Stimulated activated CD4-positive, alpha-beta T cell treated with anti-CD3 and anti-CD28 coated beads, Interleukin-1b, Interleukin-23, amount 100 ng/mL, for 24 hours (primary cell): Measurements from ENCODE around the gene ITGB4.

Source experiments
- DNase-seq, 4 experiments: peaks; one replicate each; pipeline ENCODE4 v3.0.0-alpha.2; 2020; ENCODE audit warnings: low read depth in 4 of 4, low spot score in 1 of 4

ITGB4 gene

DNA sequence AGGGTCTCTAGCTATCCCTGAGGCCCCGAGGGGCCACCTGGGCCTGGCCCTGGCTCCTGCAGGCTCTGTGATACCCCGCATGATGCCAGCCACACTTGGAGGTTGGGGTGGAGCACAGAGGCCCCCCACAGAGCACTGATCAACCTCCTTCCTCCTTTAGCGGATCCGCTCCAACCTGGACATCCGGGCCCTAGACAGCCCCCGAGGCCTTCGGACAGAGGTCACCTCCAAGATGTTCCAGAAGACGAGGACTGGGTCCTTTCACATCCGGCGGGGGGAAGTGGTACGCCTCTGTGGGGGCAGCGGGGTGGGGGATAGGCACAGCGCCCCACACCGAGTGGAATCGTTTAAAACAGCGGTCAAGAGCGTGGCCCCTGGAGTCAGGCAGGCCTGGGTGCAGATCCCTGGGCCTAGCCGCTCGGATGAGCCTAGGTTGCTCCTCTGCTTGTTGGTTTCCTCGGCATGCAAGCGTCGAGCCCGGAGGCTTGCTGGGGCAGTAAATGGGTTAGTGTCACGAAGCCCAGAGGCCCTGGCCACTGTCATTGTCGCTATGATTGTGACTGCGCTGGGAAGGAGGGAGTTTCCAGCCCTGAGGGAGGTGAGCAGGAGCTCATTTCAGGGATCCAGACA is 9.9 kb downstream of the ITGB4 start:
- no peak for DNase-seq

DNA sequence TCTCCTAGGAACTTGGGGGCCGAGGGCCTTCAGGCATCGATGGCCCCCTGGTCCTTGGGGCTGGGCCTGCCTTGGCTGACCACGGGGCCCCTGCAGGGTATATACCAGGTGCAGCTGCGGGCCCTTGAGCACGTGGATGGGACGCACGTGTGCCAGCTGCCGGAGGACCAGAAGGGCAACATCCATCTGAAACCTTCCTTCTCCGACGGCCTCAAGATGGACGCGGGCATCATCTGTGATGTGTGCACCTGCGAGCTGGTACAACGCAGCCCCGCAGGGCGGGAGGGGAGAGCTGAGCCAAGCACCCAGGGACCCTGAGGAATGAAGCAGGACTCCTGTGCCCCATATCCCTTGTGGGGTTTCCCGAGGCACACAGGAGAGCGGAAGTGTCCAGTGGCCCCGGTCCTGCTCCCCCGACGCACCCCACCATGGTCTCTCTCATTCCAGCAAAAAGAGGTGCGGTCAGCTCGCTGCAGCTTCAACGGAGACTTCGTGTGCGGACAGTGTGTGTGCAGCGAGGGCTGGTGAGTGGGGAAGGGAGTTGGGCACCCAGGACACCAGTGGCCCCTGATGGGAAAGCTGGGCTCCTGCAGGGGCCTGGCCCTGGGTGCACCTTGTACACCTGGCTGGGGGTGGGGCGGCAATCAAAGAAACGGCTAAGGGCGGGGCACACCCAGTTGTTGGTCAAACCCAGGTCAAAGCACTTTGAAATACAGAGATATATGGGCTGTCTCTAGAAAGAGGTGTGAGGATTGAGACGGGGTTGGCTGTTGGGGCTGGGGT is 10.6 kb downstream of the ITGB4 start:
- no peak for DNase-seq

DNA sequence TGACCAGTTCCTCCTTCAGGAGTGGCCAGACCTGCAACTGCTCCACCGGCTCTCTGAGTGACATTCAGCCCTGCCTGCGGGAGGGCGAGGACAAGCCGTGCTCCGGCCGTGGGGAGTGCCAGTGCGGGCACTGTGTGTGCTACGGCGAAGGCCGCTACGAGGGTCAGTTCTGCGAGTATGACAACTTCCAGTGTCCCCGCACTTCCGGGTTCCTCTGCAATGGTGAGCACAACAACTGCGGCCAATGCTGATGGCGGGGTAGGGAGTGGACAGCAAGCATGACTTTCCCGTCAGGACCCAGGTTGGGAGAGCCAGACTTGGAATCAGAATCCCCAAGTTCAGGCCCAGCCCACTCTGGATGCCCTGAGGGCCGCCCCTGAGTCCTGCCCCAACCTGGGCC is 12.2 kb downstream of the ITGB4 start:
- DNase-seq, result no peak

DNA sequence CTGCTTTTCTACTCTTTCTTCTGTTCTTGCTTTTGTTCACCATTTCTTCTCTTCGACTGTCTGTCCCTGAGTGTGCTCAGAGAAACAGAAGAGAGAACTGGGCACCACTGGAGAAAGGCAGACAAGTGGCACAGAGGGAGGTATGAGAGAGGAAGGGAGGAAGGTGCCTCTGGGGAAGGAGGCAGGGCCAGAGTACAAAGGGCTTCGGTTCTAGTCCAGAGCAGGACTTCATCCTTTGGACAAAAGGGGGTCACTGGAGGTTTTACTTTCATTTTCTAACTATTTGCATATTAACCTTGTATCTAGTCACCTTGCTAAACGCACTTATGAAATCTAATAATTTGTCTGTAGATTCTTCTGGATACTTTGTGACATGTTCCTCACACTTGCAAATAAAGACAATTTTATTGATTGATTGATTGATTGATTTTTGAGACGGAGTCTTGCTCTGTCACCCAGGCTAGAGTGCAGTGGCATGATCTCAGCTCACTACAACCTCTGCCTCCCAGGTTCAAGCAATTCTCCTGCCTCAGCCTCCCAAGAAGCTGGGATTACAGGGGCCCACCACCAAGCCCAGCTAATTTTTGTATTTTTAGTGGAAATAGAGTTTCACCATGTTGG is 13.5 kb downstream of the ITGB4 start:
- DNase-seq, result no peak

DNA sequence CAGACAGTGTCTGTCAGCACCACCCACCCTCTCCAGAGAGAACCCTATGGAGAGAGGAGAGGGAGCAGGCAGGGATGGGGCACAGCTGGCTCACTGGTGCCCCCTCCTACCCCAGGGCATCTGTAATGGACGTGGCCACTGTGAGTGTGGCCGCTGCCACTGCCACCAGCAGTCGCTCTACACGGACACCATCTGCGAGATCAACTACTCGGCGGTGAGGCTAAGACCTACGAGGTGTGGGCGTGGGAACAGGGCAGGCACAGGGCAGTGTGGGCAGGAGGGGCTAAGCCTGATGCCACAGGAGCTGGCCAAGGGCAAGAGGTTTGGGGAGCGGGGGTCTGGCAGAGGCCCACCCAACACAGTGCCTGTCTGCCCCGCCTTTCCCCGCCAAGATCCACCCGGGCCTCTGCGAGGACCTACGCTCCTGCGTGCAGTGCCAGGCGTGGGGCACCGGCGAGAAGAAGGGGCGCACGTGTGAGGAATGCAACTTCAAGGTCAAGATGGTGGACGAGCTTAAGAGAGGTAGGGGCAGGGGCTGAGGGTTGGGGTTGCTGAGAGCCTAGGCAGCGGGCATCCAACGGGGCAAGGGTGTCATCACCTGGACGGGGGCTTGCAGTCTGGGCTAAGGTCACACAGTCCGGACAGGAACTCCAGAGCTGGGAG is 15.0 kb downstream of the ITGB4 start:
- DNase-seq, result no peak

GRCh38 chr17:75737133-75737962 is 16.1 kb downstream of the ITGB4 start:
- DNase-seq, result no peak

DNA sequence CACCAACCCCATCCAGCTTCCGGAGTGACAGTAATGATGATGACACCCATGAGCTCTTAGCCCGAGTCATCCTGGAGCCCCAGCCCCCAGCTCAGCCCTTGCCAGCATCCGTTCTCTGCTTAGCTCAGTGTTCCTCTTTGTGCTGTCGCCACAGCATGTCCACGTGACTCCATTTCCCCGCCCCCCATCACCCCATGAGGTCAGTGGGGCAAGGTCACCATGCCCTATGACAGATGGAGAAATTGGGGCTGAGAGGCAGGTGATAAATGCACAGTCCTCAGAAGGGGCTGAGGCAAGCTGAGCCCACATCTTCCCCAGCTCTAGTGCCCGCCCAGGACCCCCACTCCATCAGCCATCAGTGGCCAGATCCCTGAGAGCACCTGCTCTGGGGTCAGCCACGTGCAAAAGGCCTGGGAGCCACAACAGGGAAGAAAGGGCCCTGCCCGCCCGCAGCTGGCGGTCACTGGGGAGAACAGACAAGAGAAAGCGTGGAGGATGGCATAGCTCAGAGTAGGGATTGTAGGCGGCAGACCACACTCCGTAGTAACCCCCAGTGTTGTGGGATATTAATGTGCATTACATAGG is 17.1 kb downstream of the ITGB4 start:
- DNase-seq, result no peak

DNA sequence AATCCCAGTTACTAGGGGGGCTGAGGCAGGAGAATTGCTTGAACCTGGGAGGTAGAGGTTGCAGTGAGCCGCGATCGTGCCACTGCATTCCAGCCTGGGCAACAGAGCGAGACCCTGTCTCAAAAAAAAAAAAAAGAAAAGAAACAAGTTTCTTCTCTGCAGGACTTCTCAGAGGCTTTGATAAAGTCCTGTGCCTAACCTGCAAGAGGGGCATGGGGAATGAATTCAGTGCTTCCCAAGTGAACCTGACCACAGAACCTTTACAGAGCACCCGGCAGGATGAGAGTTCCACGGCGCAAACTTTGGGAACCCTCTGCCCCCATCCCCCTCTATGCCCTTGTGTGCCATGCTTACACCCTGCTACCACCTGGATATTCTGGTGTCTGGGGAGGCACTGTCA is 17.9 kb downstream of the ITGB4 start:
- DNase-seq, result no peak

DNA sequence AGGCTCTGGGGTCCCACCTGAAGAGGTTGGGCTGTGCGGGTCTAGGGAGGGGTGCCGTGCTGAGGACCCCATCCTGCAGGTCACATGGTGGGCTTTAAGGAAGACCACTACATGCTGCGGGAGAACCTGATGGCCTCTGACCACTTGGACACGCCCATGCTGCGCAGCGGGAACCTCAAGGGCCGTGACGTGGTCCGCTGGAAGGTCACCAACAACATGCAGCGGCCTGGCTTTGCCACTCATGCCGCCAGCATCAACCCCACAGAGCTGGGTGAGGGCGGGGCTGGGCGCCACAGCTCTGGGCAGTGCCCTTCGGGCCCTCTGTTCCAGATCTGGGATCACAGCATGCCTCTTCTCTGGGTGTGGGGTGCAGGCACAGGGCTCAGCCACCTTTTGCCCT is 18.5 kb downstream of the ITGB4 start:
- no peak for DNase-seq

GRCh38 chr17:75740215-75740614 is 19.0 kb downstream of the ITGB4 start:
- no peak for DNase-seq

- no peak for DNase-seq
These were observed 19.4 kb downstream of the ITGB4 start for GRCh38 chr17:75740631-75741077.

DNA sequence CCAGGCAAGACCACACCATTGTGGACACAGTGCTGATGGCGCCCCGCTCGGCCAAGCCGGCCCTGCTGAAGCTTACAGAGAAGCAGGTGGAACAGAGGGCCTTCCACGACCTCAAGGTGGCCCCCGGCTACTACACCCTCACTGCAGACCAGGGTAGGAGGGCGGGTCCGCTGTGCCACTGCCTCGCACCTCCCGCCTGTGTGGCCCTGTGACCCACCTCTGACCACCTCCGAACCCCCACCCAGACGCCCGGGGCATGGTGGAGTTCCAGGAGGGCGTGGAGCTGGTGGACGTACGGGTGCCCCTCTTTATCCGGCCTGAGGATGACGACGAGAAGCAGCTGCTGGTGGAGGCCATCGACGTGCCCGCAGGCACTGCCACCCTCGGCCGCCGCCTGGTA is 21.1 kb downstream of the ITGB4 start:
- DNase-seq, result no peak

DNA sequence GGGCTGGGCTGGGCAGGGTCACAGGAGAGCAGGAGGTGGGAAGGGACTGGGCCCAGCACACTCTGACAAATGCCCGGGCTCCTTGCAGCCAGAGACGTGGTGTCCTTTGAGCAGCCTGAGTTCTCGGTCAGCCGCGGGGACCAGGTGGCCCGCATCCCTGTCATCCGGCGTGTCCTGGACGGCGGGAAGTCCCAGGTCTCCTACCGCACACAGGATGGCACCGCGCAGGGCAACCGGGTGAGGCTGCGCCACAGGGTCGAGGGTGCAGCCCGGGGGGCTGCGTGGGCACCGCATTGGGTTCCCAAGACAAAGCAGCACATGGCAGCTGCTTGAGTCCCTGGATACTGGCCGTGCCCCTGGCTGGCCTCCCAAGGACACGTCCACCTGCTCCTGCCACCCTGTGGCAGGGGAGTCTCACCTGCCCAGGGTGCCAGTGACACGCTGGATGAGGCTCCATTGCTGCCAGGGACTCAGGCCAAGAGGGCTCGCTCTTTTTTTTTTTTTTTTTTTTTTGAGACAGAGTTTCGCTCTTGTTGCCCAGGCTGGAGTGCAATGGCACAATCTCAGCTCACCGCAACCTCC is 22.5 kb downstream of the ITGB4 start:
- DNase-seq, result no peak

- no peak for DNase-seq
These were observed 27.4 kb downstream of the ITGB4 start for GRCh38 chr17:75748706-75749105.

DNA sequence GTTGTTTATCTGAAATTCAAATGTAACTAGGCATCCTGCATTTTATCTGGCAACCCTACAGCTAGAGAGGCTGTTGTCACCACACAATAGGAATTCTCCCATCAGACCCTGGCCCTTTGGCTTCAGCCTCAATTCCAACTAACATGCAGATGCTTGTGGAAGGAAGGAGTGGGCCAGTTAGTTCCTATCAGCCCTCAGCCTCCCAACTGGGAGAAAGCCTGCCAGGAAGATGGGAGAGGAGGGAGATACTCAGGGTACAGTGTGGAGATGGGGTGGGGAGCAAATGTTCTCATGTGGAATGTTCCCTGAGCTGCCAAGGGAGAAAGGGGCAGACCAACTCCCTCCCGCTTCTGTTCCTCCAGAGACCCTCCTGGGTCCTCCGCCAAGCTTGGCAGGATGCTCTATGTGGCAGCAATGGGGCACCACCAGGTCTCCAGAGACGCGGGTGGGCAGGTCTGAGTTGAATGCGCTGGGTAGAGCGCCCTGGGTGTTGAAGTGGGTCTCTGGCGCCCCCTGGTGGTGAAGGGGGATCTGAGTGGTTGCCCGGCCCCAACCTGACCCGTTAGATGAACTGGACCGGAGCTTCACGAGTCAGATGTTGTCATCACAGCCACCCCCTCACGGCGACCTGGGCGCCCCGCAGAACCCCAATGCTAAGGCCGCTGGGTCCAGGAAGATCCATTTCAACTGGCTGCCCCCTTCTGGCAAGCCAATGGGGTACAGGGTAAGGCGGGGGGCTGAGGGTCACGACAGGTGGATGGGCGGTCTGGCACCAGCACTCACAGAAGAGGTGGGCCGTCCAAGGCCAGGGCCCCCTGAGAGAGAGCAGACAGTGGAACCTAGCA is 28.5 kb downstream of the ITGB4 start:
- peak; percentile 84 to 97 (median 90) for DNase-seq

DNA sequence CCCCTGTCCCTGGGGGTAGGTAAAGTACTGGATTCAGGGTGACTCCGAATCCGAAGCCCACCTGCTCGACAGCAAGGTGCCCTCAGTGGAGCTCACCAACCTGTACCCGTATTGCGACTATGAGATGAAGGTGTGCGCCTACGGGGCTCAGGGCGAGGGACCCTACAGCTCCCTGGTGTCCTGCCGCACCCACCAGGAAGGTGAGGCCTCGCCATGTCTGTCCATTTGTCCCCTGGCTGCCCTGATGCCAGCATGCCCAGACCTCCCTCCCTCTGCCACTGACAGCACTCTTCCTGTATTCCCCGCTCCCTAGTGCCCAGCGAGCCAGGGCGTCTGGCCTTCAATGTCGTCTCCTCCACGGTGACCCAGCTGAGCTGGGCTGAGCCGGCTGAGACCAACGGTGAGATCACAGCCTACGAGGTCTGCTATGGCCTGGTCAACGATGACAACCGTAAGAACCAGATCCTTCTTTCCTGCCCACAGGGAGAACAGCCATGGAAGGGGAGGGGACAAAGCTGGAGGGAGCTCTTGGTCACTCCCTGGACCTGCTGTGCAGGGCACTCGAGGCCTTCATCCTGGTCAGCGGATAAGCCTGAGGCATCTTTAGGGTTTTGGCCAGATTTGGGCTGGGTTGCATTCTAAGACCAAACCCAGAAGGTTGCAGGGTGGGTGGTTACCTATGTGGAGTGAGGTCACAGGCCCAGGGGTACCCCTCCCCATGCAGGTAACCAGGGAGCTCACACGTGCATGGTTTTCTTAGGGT is 29.6 kb downstream of the ITGB4 start:
- no peak for DNase-seq

- no peak for DNase-seq
These were observed 30.6 kb downstream of the ITGB4 start for GRCh38 chr17:75751676-75752404.

GRCh38 chr17:75752405-75752709 is 31.1 kb downstream of the ITGB4 start:
- DNase-seq, result no peak
